IPS DF 4.7 (cell line): ENCODE data around the gene EFCAB10.
"Not testable (repeated sequence)": the region's sequence is repeated elsewhere in the genome, so short reads cannot be mapped to it uniquely, and the experiment has no call there.

ENCODE experiments used
- DNase-seq: peaks from one replicate; pipeline ENCODE4 v3.0.0-alpha.2; 2013; ENCODE audit warnings: low spot score; ENCODE audit errors: extremely low read depth

Gene EFCAB10

GRCh38 chr7:105599080-105599479 is 17.8 kb upstream of the EFCAB10 start:
- not testable (repeated sequence) for DNase-seq

- DNase-seq = no peak
Observed at GRCh38 chr7:105596866-105597265, 15.6 kb upstream of the EFCAB10 start.

GRCh38 chr7:105594034-105594433 is 12.7 kb upstream of the EFCAB10 start:
- no peak for DNase-seq

GRCh38 chr7:105591522-105591921 is 10.2 kb upstream of the EFCAB10 start:
- DNase-seq = no peak

GRCh38 chr7:105590793-105591192 is 9.5 kb upstream of the EFCAB10 start:
- DNase-seq = no peak

GRCh38 chr7:105589356-105590077 is 8.2 kb upstream of the EFCAB10 start:
- peak; percentile 56 for DNase-seq

GRCh38 chr7:105587909-105588635 is 6.8 kb upstream of the EFCAB10 start:
- no peak for DNase-seq

GRCh38 chr7:105585850-105586500 is 4.7 kb upstream of the EFCAB10 start:
- no peak for DNase-seq

- no peak for DNase-seq
Observed at GRCh38 chr7:105584165-105584564, 2.9 kb upstream of the EFCAB10 start.

- DNase-seq = no peak
Observed at GRCh38 chr7:105583061-105583460, 1.8 kb upstream of the EFCAB10 start.

- no peak for DNase-seq
Observed at GRCh38 chr7:105580022-105580740, 1.1 kb downstream of the EFCAB10 start.

GRCh38 chr7:105578496-105578895 is 2.8 kb downstream of the EFCAB10 start:
- no peak for DNase-seq

GRCh38 chr7:105577251-105577650 is 4.0 kb downstream of the EFCAB10 start:
- no peak for DNase-seq

- no peak for DNase-seq
Observed at GRCh38 chr7:105571891-105572290, 9.4 kb downstream of the EFCAB10 start.

- DNase-seq = no peak
Observed at GRCh38 chr7:105567821-105568220, 13.5 kb downstream of the EFCAB10 start.

- no peak for DNase-seq
Observed at GRCh38 chr7:105567024-105567423, 14.3 kb downstream of the EFCAB10 start.

GRCh38 chr7:105565190-105565589 is 16.1 kb downstream of the EFCAB10 start:
- no peak for DNase-seq

- DNase-seq = no peak
Observed at GRCh38 chr7:105559926-105560325, 21.4 kb downstream of the EFCAB10 start.

GRCh38 chr7:105538339-105538738 is 43.0 kb downstream of the EFCAB10 start:
- no peak for DNase-seq

GRCh38 chr7:105532709-105533460 is 48.4 kb downstream of the EFCAB10 start:
- DNase-seq = no peak
